HepG2 (cell line): ENCODE data around the gene TMEM222. TPM values are rescaled to one million over a fixed set of nuclear protein-coding genes. Genes with fewer than 3 reads are reported as not detected.

ENCODE experiments used
- ATAC-seq: fragments of 200-7000 bp; cut with Tn5 transposase; 3 replicates; pipeline ENCODE4 v1.9.1; 2020; ENCODE audit warnings: mild to moderate bottlenecking, moderate library complexity
- BruUV-seq: library from RNA; stranded (reverse); fragments of 400-500 nt; replicated peaks from 2 replicates; lab custom pipeline; 2021; lab: Mats Ljungman, UMichigan
- CTCF ChIA-PET: fragments of 300-600 bp; formaldehyde crosslinking; extraction: SDS; loops from one replicate; lab custom pipeline; 2021; ENCODE audit warnings: low total read pairs, inconsistent platforms, low intra/inter-chr PET ratio; lab: Yijun Ruan, JAX
- POLR2A ChIA-PET: fragments of 350-600 bp; sonication (Branson Sonifier 250); formaldehyde crosslinking; loops from one replicate; lab custom pipeline; 2020; ENCODE audit warnings: antibody characterized with exemption, inconsistent platforms; lab: Yijun Ruan, JAX
- DNase-seq: peaks from one replicate; pipeline ENCODE4 v3.0.0-alpha.2; 2015; ENCODE audit warnings: low spot score
- FAIRE-seq: peaks from 3 replicates; lab custom pipeline; 2011; peaks lifted over from hg19 to GRCh38; lab: Jason Lieb, UNC
- H2AFZ ChIP-seq: one replicate; pipeline ENCODE4 v1.6.1; 2011; ENCODE audit warnings: low read length, inconsistent platforms
- H3K27ac ChIP-seq: fragments of 300-600 bp; 3 replicates; pipeline ENCODE4 v1.8.0; 2011; ENCODE audit warnings: mixed run types, mild to moderate bottlenecking, mixed read lengths, low read length, inconsistent platforms; ENCODE audit not compliant: insufficient read depth; ENCODE audit errors: extremely low read length
- H3K27me3 ChIP-seq, 2 experiments: fragments of 200-600 bp in 1 of 2; 2 replicates in 1 of 2; 3 replicates in 1 of 2; pipeline versions ENCODE4 v1.6.0 to v1.8.0; 2011; ENCODE audit warnings: low read length in 2 of 2, mild to moderate bottlenecking in 2 of 2, moderate library complexity in 2 of 2, inconsistent platforms in 1 of 2; ENCODE audit not compliant: insufficient read depth in 2 of 2, control insufficient read depth in 1 of 2
- H3K36me3 ChIP-seq, 2 experiments: fragments of 200-600 bp in 1 of 2; replicated peaks in 1 of 2; 2 replicates in 1 of 2; 3 replicates in 1 of 2; pipeline versions ENCODE4 v1.5.1 to v1.8.0; 2011; ENCODE audit warnings: low read length in 2 of 2, inconsistent platforms in 1 of 2; ENCODE audit not compliant: insufficient read depth in 2 of 2, control insufficient read depth in 1 of 2
- H3K4me1 ChIP-seq: 2 replicates; pipeline ENCODE4 v1.5.1; 2012; ENCODE audit warnings: low read length, inconsistent platforms; ENCODE audit not compliant: insufficient read depth
- H3K4me2 ChIP-seq: 2 replicates; pipeline ENCODE4 v1.6.0; 2011; ENCODE audit warnings: low read depth, low read length, inconsistent platforms
- H3K4me3 ChIP-seq, 3 experiments: fragments of 200-600 bp in 1 of 3; sonication (generic), shearing (Covaris generic) in 1 of 3; replicated peaks in 1 of 3; 2 replicates each; pipeline ENCODE4 v1.5.1; 2011 to 2016; ENCODE audit warnings: low read length in 3 of 3, inconsistent platforms in 2 of 3, low read depth in 2 of 3, mild to moderate bottlenecking in 2 of 3, control low read depth in 1 of 3, mixed read lengths in 1 of 3; ENCODE audit not compliant: insufficient read depth in 1 of 3
- H3K79me2 ChIP-seq: one replicate; pipeline ENCODE4 v1.6.1; 2011; ENCODE audit warnings: low read length, inconsistent platforms; ENCODE audit not compliant: insufficient read depth
- H3K9ac ChIP-seq: 2 replicates; pipeline ENCODE4 v1.6.0; 2011; ENCODE audit warnings: mild to moderate bottlenecking, low read depth, low read length, inconsistent platforms; ENCODE audit not compliant: insufficient read depth
- H3K9me3 ChIP-seq: 2 replicates; pipeline ENCODE4 v1.5.1; 2012; ENCODE audit warnings: mild to moderate bottlenecking, low read length
- H4K20me1 ChIP-seq: 2 replicates; pipeline ENCODE4 v1.6.0; 2011; ENCODE audit warnings: inconsistent platforms, mild to moderate bottlenecking, low read length, moderate library complexity; ENCODE audit not compliant: insufficient read depth
- AKAP8 ChIP-seq: sonication (generic); formaldehyde crosslinking; IDR thresholded peaks from 2 replicates; pipeline ENCODE4 v1.5.1; 2020; ENCODE audit warnings: mild to moderate bottlenecking, missing genetic modification reagents
- BHLHE40 ChIP-seq: IDR thresholded peaks from 2 replicates; pipeline ENCODE4 v1.6.1; 2011; ENCODE audit warnings: low read length, improper control_type of control experiment
- CREM ChIP-seq, 2 experiments: sonication (generic) in 1 of 2; formaldehyde crosslinking in 1 of 2; IDR thresholded peaks; 2 replicates each; pipeline versions ENCODE4 v1.4.0 to v1.6.1; 2016 to 2020; ENCODE audit warnings: antibody characterized with exemption in 1 of 2, mild to moderate bottlenecking in 1 of 2, missing genetic modification reagents in 1 of 2
- KLF11 ChIP-seq: IDR thresholded peaks from 2 replicates; pipeline ENCODE4 v1.6.1; 2016; ENCODE audit warnings: missing compliant biosample characterization
- MAFK ChIP-seq, 2 experiments: IDR thresholded peaks in 1 of 2; conservative IDR thresholded peaks in 1 of 2; 2 replicates each; pipeline ENCODE4 v1.6.1; 2011; ENCODE audit warnings: improper control_type of control experiment in 2 of 2, low read length in 2 of 2
- TEAD3 ChIP-seq: optimal IDR thresholded peaks from 2 replicates; pipeline ENCODE3; 2016; ENCODE audit warnings: borderline replicate concordance
- ZNF615 ChIP-seq: sonication (generic); formaldehyde crosslinking; IDR thresholded peaks from 2 replicates; pipeline ENCODE4 v1.5.0; 2020; ENCODE audit warnings: mild to moderate bottlenecking, missing genetic modification reagents, borderline replicate concordance
- WGBS: methylation state at CpG from one replicate; pipeline ENCODE4 v1.1.6; 2017; ENCODE audit warnings: low lambda C conversion rate; 5-methylcytosine and 5-hydroxymethylcytosine counted together
- in situ Hi-C: cut with HindIII; loops from 2 replicates; pipeline ENCODE4 v1.10.0; 2017; ENCODE audit warnings: low pct_unique_long_range_greater_than_20kb; ENCODE audit not compliant: extremely low pct_ligation_motif_present
- intact Hi-C: fragments of 100-400 bp; cut with micrococcal nuclease; formaldehyde crosslinking; loops from one replicate; pipeline ENCODE4 v1.10.0; 2022; ENCODE audit not compliant: unreplicated experiment
- polyA plus RNA-seq, 8 experiments: library from polyadenylated mRNA; depleted of rRNA in 3 of 8; stranded (reverse) in 7 of 8; unstranded in 1 of 8; fragments of >200 nt; fragmentation: Illumina TruSeq in 4 of 8; extraction: Trizol in 4 of 8; gene quantifications; 2 replicates each; pipeline versions ENCODE4 v1.2.1 to v1.2.3, GENCODE V29; 2011 to 2016; ENCODE audit warnings: low read depth in 4 of 8, missing spikeins in 1 of 8, mixed read lengths in 1 of 8; ENCODE audit not compliant: insufficient read depth in 1 of 8
- total RNA-seq, 5 experiments: library from RNA; depleted of rRNA; stranded (reverse); fragments of >200 nt; fragmentation: Illumina TruSeq; extraction: Trizol; gene quantifications; 2 replicates each; pipeline ENCODE4 v1.2.3, GENCODE V29; 2016; ENCODE audit warnings: low read depth in 1 of 5
- TF ChIP-seq, protein P1 (sequence below): sonication (generic); formaldehyde crosslinking; IDR thresholded peaks from 2 replicates; pipeline ENCODE4 v1.5.1; 2020; ENCODE audit warnings: mild to moderate bottlenecking, moderate library complexity, missing genetic modification reagents
- TF ChIP-seq, protein P2 (sequence below): sonication (generic); IDR thresholded peaks from 2 replicates; pipeline ENCODE4 v1.6.1; 2016; ENCODE audit warnings: low read depth, borderline replicate concordance
- TF ChIP-seq, protein P3 (sequence below): IDR thresholded peaks from 2 replicates; pipeline ENCODE4 v1.6.1; 2016; ENCODE audit warnings: missing compliant biosample characterization, missing genetic modification reagents, borderline replicate concordance
- TF ChIP-seq, protein P4 (sequence below): sonication (generic); formaldehyde crosslinking; IDR thresholded peaks from 2 replicates; pipeline ENCODE4 v1.4.0; 2020; ENCODE audit warnings: missing genetic modification reagents, mild to moderate bottlenecking, borderline replicate concordance

TMEM222 gene
- total and polyA plus RNA-seq, 2 of the 13 experiments (the other 11 are each of a cell fraction or from before 2014, with no cell fraction given), result 22.7 to 29.6 TPM

DNA sequence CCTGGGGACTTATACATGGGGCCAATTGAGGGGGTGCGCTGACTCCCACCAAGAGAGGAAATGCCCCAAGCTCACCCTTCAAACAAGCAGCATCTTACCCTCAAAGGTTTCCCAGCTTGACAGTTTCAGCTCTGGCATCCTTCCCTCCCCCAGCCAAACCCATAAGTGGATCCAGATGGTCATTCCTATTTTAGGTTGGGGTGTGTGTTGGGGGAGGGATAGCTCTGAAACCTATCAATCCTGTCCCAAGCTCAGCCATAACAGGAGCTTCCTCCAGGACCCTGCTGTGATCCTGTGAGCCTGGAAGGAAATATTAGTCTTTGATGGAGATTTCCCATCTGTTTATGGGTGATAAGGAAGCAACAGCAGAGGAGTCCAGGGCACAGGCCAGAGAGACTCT lies 3.4 kb upstream of the TMEM222 start:
- no peak overlapping the region for H3K27ac ChIP-seq
- no peak for FAIRE-seq
- CTCF ChIA-PET, result no interaction called here

DNA sequence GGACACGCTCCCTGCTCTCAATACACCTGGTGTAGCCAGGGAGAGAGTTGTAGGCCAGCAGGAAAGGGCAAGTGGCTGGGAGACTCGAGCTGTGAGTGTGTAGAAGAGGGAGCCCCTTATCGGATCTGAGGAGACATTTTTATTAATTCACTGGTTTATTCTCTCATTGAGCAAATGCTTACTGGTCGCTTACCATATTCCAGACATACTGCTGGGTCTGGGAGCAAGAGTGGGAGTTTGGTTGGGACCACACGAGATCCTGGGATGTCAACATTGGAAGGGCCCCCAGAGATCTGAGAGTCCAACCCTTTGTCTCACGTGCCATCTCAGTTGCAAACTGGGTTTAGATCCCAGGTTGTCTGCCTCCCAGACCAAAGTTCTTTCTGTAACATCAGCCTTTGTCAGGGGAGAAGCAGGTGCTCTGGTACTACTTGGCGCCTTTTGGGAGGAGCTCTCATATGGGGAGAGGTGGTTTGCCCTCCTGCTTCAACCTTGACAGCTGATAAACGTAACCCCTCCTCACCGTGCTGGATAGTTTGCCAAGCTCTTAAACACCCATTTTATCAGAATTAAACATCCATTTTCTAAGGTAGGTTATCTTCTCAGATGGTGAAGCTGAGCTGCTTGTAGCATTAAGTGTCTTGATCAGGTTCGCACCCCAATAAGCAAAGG lies 742 bp downstream of the TMEM222 start:
- Histone ChIP-seq H4K20me1 (no peaks in the 10 kb centered on the region), H3K27ac (peak overlapping the region; percentile 86), H3K27me3 (peaks cover 0 to 12% of the 10 kb centered on the region in 2 experiments; a peak in 1 of 5 replicates), H3K9ac (peak overlapping the region; percentile 96), H2AFZ (no peak overlapping the region), H3K36me3 (peaks cover 3 to 29% of the 10 kb centered on the region in 2 experiments; a peak in 4 of 5 replicates), H3K4me1 (peaks cover 37% of the 10 kb centered on the region), H3K9me3 (no peaks in the 10 kb centered on the region), H3K79me2 (peaks cover 26% of the 10 kb centered on the region), H3K4me3 (peak overlapping the region; percentile 95 to 99 (median 96)), H3K4me2 (peak overlapping the region; percentile 78)
- peak; percentile 25 for DNase-seq
- in situ Hi-C loops (no loop called here), intact Hi-C loops (no loop called here)
- 6% methylated on average over 10 of the region's 10 CpGs for WGBS
- ATAC-seq, result peak; percentile 5; the same call in 2 of the 3 replicates
- ChIA-PET CTCF (no interaction called here), POLR2A (interaction anchor here (0.9 to 1.4 kb wide), 2 partner anchors 10 to 19 kb away, joined by 3 to 12 read pairs; partner anchors contain the start of gene SYTL1)
- no peak for FAIRE-seq
- TSS peak; percentile 68 for BruUV-seq
- TF ChIP-seq MAFK (conservative IDR thresholded peaks at IDR 0.05 in 1 of 2, IDR thresholded peaks at IDR 0.05 in 1 of 2; ENCODE audit: low read length in 2 of 2) (no peak), BHLHE40 (peak; percentile 74), TEAD3 (no peak), KLF11 (CRISPR knock-in tag) (no peak), AKAP8 (CRISPR knock-in tag) (0 out of 2 replicates have a peak, but pooled peaks have one; percentile 11), CREM (IDR thresholded peaks at IDR 0.05) (no peak), CREM (CRISPR knock-in tag; IDR thresholded peaks at IDR 0.05) (no peak), ZNF615 (CRISPR knock-in tag) (no peak)
- TF ChIP-seq, protein P1, sequence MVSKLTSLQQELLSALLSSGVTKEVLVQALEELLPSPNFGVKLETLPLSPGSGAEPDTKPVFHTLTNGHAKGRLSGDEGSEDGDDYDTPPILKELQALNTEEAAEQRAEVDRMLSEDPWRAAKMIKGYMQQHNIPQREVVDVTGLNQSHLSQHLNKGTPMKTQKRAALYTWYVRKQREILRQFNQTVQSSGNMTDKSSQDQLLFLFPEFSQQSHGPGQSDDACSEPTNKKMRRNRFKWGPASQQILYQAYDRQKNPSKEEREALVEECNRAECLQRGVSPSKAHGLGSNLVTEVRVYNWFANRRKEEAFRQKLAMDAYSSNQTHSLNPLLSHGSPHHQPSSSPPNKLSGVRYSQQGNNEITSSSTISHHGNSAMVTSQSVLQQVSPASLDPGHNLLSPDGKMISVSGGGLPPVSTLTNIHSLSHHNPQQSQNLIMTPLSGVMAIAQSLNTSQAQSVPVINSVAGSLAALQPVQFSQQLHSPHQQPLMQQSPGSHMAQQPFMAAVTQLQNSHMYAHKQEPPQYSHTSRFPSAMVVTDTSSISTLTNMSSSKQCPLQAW, result no peak
- TF ChIP-seq, protein P2, sequence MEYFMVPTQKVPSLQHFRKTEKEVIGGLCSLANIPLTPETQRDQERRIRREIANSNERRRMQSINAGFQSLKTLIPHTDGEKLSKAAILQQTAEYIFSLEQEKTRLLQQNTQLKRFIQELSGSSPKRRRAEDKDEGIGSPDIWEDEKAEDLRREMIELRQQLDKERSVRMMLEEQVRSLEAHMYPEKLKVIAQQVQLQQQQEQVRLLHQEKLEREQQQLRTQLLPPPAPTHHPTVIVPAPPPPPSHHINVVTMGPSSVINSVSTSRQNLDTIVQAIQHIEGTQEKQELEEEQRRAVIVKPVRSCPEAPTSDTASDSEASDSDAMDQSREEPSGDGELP, result 0 out of 2 replicates have a peak, but pooled peaks have one; percentile 15
- TF ChIP-seq, protein P3, sequence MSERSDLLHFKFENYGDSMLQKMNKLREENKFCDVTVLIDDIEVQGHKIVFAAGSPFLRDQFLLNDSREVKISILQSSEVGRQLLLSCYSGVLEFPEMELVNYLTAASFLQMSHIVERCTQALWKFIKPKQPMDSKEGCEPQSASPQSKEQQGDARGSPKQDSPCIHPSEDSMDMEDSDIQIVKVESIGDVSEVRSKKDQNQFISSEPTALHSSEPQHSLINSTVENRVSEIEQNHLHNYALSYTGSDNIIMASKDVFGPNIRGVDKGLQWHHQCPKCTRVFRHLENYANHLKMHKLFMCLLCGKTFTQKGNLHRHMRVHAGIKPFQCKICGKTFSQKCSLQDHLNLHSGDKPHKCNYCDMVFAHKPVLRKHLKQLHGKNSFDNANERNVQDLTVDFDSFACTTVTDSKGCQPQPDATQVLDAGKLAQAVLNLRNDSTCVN (CRISPR knock-in tag), result no peak

More for the DNA sequence above, 3.4 kb upstream of the TMEM222 start:
- POLR2A ChIA-PET, result interaction anchor here (0.7 kb wide), 1 partner anchor 53 kb away, joined by 4 read pairs; no protein-coding TSS in a partner anchor
- Histone ChIP-seq H4K20me1 (no peaks in the 10 kb centered on the region), H3K4me2 (no peak overlapping the region), H3K4me1 (peaks cover 28% of the 10 kb centered on the region), H3K36me3 (no peaks in the 10 kb centered on the region), H3K9ac (no peak overlapping the region), H2AFZ (no peak overlapping the region), H3K27me3 (peaks cover 0 to 19% of the 10 kb centered on the region in 2 experiments; a peak in 2 of 5 replicates), H3K9me3 (no peaks in the 10 kb centered on the region), H3K4me3 (no peak overlapping the region), H3K79me2 (peaks cover 13% of the 10 kb centered on the region)
- WGBS, result 88% methylated on average over 1 of the region's 1 CpG
- no peak for DNase-seq
- intact Hi-C loops (no loop called here), in situ Hi-C loops (no loop called here)
- no peak for ATAC-seq
- BruUV-seq, result no TSS peak
- TF ChIP-seq, protein P4, sequence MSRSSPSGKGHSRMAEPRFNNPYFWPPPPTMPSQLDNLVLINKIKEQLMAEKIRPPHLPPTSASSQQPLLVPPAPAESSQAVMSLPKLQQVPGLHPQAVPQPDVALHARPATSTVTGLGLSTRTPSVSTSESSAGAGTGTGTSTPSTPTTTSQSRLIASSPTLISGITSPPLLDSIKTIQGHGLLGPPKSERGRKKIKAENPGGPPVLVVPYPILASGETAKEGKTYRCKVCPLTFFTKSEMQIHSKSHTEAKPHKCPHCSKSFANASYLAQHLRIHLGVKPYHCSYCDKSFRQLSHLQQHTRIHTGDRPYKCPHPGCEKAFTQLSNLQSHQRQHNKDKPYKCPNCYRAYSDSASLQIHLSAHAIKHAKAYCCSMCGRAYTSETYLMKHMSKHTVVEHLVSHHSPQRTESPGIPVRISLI (CRISPR knock-in tag), result no peak
- TF ChIP-seq, all 625 proteins: peak for 0
